Suprapubic skin (tissue), 3 donors: Measurements from ENCODE around the gene ZBTB3.

Experiments
- CTCF ChIP-seq, 2 donors: fragments of 200-600 bp in 1 of 2; fragments of 450-650 bp in 1 of 2; sonication (generic) in 1 of 2; IDR thresholded peaks; one replicate each; pipeline ENCODE4 v1.5.1; 2016 to 2019; ENCODE audit warnings: antibody characterized with exemption in 2 of 2, mild to moderate bottlenecking in 1 of 2, moderate library complexity in 1 of 2
- POLR2A ChIP-seq, 2 donors: fragments of 450-650 bp; IDR thresholded peaks; one replicate each; pipeline ENCODE4 v1.6.1; 2017; ENCODE audit warnings: antibody characterized with exemption in 2 of 2, mild to moderate bottlenecking in 2 of 2, moderate library complexity in 2 of 2

DNA sequence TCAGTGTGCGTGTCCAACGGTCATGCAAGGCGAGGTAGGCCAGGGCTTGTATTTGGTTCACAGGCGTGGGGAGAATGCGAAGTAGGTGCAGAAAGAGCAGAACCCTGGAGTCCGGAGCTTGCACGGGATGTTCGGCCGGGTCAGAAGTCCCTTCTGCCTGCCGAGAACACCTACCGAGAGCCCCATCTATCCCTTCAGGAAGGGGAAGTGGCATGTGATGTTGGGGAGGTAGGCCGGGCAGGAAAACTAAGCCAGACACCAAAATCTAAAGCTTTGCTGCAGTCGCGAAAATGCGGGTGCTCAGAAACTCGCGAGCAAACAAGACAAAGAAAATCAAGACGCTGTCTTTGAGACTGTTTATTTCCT is 16.8 kb upstream of the ZBTB3 start:
- no peak for TF ChIP-seq POLR2A (IDR thresholded peaks at IDR 0.05)
- no peak for TF ChIP-seq CTCF (IDR thresholded peaks at IDR 0.05)
